DMS153 treated with DMSO at 0.1 percent for 48 hours (cell line): ENCODE measurements around the gene RAD51B.

ENCODE experiments used
- DNase-seq: peaks from one replicate; lab custom pipeline; 2025; ENCODE audit not compliant: unreplicated experiment; lab: John Stamatoyannopoulos, UW

Gene RAD51B

DNA sequence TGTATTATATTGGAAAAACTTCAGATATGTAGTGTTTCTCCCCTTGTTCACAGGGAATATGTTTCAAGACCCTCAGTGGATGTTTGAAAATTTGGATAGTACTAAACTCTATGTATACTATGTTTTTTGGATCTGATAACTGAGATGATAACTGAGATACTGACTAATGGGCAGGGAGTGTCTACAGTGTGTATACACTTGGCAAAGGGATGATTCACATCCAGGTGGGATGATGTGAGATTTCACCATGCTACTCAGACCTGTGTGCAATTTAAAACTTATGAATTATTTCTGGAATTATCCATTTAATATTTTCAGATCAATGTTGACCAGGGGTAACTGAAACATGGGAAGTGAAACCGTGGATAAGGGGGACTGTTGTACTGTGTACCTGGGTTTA, 13.8 kb downstream of the RAD51B start:
- DNase-seq = no peak

DNA sequence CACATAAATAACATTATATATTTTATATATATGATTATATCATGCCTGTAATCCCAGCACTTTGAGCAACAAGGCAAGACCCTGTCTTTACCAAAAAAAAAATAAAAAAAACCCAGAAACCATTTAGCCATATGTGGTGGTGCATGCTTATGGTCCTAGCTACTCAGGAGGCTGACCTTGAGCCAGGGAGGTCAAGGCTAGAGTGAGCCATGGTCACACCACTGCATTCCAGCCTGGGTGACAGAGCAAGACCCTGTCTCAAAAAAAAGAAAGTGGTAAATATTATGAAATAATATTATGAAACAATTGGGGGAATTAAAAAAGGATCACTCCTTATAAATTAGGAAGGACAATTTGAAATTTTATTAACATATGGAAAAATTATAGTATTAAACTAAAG, 16.0 kb downstream of the RAD51B start:
- no peak for DNase-seq

DNA sequence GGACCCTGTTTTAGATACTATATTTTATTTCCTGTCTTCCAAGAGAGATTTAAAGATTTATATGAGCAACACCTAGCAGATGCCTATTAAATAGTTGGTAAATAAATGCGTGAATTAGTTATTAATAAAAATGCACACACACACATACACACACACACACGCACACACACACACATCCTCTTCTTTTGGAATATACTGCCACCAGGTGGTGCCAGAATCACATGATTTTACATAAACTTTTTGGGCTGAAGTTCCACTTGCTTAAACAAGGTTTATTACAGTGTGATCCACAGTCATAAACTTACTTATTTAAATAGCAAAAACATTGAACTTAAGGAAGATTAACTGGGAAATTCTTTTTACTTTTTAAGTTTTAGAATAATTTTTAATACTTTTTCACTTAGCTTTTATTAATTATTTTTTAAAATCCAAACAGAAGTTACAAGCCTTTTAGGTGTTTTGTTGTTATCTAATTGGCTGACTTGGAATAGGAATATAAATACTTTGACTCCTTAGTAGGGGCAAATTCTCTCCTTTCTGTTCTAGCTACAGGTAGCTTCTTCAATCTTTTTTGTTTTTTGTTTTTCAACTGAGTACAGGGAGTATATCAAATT, 17.5 kb downstream of the RAD51B start:
- peak; percentile 29 for DNase-seq

DNA sequence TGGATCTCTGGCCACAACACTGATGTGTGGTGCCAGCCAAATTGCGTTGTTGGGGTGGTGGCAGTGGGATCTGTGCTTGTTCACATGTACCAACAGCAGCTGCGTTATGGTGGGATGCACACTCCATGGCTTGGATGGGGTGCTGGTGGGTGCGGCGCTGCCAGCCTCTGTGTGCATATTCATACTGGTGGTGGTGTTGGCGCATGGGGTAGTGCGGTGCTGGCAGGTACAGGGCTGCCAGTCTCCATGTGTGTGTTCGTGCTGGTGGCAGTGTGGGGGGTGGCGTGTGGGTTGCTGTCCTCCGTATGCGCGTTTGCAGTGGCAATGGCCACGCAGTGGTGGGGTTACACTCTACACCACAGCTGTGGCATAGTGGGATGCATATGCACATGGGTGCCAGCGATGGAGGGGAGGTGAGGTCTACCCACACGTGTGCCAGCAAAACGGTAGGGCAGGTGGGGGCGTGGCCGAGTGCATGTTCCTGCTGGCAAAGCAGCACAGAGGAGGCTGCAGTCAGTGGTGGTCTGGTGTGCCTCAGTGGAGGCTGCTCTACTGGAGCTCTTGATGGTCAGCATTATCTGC, 26.5 kb downstream of the RAD51B start:
- DNase-seq = no peak

DNA sequence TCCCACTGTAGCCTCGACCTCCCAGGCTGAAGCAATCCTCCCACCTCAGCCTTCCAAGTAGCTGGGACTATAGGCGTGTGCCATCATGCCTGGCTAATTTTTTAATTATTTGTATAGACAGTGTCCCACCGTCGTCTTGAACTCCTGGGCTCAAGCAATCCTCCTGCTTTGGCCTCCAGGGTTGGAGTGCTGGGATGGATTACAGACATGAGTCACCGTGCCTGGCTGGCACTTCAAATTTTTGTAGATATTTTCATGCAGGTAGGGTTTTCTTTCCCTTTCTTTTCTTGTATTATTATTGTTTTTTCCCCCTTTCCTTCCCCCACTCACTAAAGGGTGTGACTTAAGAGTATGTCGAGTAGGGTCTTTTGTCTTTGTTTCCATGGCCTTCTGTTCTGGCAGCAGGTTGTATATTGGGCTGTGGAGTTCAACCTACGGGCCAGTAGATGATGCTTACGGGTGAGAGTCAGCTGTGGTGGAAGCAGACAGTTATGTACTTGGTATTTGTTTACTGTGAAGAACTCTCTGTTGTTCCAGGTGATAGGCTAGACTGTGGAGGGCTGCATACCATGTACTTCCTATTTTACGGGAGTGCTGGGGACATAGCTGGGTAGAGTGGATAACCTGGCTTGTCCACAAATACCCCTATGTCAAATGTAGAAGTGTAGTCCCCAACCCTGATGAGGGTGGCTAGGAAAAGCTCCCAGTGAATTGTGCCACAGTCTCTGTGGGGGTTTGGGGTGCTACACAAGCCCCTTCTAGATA, 30.7 kb downstream of the RAD51B start:
- DNase-seq = no peak

DNA sequence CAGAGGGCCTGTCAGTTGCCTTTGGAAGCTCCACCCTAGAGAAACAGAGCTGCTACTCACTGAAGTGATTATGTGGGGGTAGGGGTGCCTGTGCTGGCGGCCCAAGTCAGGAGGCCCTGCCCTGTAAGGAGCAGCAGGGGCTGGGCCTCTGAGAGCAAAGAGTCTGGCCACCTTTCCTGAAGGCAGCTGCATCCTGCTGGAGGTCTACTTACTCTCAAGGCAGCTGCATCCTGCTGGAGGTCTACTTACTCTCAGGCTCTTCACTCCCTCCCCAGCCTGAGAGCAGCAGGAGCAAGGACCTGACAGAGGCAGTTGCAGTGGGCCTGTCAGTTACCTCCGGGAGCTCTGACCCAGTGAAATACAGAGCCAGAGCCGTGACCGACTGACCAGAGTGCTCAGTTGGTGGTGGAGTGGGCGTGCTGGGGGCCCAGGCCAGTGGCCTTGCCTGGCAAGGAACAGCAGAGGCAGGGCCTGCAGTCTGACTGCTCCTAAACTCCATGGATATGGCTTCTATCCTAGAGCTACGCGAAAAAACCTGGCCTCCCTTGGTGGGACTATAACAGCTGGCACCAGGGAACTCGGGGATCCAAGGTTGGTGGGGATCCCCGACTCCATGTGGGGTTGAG, 32.3 kb downstream of the RAD51B start:
- no peak for DNase-seq

DNA sequence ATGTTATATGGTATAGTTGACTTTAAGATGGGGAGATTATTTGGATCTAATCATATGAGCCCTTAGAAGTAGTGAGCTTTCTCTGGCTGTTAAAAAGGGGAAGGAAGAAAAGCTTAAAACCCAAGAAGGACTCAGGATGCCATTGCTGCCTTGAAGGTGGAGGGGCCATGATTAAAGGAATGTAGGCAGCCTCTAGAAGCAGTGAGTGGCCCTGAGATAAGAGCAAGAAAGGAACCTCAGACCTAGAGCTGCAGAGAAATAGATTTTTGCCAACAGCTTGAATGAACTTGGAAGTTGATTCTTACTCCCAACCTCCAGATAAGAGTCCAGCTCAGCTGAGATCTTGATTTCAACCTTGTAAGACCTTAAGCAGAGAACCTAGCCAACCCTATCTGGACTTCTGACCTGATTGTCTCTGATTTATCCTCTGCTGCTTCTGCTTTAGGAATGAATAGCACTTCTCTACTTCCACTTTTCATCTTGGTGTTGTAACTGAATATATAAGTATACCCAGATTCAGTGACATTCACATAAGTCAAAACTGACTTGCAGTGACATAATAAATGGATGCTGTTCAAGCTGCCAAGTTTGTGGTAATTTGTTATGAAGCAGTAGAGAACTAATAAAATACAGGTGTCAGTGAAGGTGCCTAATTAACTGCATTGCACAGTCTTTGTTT, 33.5 kb downstream of the RAD51B start:
- no peak for DNase-seq

DNA sequence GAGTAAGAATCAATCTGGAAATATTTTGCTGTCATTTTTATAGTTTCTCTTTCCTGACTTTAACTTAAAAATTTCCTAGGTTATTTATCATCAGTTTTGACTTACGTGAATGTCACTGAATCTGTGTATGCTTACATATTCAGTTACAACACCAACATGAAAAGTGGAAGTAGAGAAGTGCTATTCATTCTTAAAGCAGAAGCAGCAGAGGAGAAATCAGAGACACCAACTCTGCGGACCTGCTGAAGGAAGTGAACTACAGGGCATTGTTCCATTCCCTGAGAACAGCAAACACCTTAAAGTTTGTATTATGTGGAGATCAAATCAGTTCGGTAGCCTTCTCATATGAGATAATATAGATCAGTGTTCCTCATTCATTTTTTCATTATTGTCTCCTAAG, 34.1 kb downstream of the RAD51B start:
- no peak for DNase-seq

DNA sequence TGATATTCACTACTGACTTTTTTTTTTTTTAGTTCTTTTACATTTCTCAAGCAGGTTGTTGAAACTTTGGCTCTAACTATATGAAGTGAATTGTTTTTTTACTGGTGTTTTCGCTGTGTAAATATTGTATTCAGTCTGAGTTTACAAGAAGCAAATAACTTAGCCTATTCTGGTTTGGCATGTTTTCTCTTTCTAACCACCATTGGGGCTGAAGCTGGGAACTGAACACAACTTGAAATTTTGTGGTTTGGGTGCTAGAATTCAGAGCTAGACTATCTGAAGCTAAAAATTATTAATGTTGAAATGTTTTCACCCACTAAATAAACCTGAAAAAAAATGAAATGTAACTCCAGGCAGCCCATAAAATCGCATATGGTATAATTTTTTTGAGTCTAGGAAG, 37.2 kb downstream of the RAD51B start:
- DNase-seq = no peak

DNA sequence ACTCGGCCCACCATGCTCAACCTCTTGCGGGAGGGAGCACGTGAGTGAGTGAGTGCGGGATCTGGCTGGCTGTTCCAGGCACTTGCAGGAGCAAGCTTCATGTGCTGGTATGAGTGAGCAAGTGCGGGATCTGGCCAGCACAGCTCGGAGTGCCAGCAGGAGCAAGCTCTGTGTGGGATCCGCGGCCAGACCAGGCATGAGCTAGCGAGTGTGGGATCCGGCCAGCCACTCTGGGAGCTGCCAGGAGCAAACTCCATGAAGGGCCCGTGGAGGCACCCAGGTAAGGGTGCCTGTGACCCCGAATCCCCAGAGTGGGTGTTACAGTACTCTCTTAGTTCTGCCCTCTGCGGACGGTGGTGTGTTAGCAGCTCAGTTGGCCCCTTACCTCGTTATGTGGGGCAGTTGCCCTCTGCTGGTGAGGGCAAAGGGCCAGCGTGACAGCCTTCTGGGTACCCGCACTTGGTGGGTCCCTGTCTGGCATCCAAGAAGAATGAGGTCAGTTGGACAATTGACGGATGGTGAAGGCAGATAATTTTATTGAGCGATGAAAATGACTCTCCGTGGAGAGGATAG, 38.3 kb downstream of the RAD51B start:
- DNase-seq = no peak

DNA sequence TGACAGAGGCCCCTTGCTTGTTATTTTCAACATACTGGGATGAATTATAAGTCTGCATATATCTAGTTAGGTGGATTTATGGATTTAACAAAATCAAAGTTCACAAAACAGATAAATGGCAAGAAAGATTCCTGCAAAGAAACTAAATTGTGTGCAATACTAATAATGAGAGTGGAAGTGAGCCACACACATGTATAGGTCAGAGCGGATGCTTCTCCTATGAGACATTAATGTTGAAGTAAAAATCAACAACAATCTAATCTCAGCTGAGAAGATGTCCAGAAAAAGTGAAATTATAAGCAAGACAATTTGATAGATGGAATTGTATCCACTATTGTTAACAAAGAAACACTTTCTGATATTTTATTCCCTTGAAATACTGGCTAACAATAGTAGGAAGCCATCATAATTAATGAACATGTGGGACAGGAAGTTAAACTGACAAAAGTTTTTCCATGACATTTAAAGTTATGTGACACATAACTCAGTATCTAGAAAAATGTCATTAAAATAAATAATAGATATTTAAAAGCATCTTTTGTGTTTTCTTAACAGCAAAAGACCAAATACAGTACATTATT, 39.7 kb downstream of the RAD51B start:
- no peak for DNase-seq

DNA sequence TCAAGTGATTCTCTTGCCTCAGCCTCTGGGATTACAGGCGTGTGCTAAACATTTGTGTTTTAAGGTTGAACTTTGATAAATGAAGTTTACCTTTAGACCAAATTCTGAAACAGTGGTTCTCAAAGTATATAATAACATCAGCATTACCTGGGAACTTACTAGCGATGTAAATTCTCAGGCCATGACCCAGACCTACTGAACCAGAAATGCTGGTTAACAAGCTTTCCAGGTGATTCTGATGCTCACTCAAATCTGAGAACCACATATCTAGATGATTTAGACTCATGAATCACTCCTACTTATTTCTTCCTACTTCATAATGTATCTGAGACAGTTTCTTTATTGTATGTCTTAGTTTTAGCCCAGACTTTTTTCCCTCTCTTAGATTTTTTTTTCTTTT, 43.6 kb downstream of the RAD51B start:
- DNase-seq = no peak

DNA sequence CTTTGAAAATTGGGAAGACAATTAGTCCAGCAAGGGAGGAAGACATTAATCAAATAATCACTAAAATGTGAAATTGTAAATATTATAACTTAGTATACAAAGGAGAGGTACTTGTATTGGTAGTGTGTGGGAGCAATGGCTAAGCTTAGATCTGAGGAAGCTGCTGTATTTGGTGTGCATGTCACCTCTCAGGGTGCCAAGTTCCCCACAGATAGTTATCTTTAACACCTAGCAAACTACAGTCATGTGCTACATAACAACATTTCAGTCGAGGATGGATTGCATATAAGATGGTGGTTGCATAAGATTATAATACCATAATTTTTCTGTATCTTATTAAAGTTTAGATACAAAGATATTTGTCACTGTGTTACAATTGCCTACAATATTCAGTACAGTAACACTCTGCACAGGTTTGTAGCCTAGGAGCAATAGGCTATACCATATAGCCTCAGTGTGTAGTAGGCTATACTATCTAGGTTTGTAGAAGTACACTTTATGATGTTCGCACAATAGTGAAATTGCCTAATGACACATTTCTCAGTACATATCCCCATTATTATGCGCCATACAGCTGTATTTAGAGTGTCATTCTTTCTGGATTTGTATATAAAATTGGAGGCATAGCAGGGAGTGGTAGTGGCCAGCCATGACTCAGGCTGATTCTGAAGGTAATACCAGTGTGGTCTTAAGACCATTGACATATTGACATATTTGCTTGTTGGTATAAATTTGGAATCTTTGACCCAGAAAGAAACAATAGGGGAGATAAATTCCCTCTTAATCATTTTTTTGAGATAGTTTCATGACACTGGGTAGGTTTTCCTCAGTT, 55.8 kb downstream of the RAD51B start:
- no peak for DNase-seq

DNA sequence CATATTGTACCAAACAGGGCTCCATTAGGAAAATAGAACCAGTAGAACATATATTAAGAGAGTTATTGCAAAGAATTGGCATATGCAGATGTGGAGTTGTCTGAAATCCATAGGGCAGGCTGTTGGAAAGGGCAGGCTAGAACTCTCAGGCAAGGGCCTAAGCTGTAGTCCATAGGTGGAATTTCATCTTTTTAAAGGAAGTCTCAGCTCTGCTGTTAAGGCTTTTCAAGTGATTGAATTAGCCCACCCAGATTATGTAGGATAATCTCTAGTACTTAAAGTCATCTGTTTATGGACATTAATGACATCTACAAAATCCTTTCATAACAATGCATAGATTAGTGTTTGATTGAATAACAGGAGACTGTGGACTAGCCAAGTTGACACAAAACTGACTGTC, 59.4 kb downstream of the RAD51B start:
- no peak for DNase-seq

DNA sequence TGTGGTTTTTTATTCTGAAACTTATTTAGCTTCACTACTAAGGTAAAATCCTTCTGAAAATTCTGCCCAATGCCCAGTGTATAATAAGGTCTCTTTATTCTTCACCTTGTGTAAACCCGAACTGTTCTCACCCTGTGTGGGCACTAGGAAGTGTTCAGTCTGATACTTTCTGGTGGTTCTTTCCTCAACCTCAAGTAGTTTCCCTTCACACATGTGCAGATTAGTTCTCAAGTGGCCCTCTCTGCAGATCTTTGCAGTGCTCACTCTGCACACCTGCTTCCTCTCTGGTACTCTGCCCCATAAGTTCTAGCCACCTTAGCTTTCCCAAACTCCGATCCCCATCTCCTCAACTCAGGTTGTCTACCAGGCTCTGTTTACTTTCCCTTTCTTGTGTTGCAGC, 61.6 kb downstream of the RAD51B start:
- no peak for DNase-seq

DNA sequence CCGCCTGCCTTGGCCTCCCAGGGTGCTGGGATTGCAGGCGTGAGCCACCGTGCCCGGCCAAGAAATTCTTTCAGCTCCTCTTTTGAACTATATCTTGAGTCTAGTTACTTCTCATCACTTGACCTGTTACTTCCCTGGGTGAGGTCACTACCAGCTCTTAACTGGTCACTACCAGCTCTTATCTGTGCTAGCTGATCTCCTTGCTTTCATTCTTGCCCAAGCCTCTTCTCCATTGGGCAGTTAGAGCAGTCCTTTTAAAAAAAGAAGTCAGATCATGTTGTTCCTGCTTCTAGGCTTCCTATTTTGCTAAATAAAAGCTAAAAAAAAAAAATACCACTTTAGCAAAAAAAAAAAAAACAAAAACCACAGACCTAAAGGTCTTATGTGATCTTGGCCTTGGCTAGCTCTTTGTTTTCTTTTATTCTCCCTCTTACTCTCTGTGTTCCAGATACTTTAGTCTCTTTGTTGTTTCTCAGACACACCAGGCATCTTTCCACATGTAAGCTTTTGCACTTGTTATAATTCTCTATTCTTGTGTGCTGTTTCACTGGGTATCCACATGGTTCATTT, 63.5 kb downstream of the RAD51B start:
- DNase-seq = no peak

DNA sequence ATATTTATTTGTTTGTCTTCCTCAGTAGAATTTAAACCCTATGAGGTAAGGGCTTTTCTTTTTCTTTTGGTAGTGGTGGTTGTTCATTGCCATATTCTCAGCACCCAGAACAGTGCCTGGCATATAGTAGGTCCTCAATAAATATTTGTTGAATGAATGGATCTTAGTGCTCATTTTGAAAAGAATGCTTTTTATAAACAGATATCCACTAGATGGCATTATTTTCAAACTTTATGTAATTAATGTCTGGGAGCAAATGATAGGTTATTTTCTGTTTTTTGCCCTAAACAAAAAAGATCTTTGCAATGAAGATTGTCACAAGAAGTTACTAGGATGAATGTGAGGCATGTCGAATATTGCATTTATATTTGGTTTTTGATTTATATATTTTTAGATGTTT, 64.1 kb downstream of the RAD51B start:
- peak; percentile 5 for DNase-seq

DNA sequence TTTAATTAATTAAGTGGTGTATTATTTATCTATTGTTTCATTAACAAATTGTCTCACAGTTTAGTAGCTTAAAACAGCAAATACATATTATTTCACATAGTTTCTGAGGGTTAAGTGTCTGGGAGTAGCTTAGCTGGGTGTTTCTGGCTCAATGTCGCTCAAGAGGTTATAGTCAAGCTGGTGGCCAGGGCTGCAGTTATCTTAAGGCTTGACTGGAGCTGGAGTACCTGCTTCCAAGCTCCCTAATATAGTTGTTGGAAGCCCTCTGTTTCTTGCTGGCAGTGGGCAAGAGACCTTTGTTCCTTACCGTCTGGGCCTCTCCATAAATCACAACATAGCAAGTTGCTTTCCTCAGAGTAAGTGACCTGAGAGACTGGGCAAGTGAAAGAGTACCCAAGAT, 66.6 kb downstream of the RAD51B start:
- DNase-seq = no peak

DNA sequence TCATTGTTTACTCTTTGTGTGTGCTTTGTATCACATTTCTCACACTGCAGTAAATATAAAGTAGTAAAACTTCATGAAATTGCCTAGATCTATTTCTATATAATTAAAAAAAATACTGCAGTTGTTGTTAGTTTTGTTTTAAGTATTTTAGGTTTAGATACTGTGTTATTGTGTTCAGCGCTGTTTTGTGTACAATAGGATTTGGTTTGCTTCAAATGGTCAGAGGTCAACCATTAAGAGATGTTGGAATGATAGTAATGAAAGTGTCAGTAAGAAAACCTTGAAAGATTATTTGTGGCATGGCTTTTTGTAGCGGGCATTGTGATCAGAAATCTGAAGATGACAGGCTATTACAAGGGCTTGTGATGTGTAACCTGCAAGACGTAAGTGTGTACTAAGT, 67.9 kb downstream of the RAD51B start:
- no peak for DNase-seq

DNA sequence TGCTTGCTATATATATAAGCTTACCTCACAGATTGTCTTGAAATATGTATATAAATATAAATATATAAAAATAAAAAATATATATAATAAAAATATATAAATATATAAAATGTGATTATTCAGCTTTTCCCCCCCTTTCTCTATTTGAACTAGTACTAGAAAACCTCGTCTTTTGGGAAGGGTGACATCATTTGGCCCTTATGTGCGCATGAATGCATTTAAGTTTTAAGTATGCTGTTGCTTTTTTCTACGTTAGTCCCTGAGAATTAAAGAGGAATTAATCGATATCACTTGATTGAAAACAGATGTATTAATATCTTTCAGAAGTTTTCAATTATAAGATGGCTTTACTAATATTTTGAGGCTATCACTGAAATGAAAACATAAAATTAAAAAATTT, 69.9 kb downstream of the RAD51B start:
- DNase-seq = no peak
